HAP-1 (cell line): ENCODE measurements around the gene OR2V1.
A peak's percentile ranks its signal among the peaks of the same experiment; 100 is the strongest.
"Not testable (repeated sequence)": the region's sequence is repeated elsewhere in the genome, so short reads cannot be mapped to it uniquely, and the experiment has no call there.

ENCODE experiments used
- DNase-seq, 2 experiments: peaks; one replicate each; pipeline ENCODE4 v3.0.0-alpha.2; 2016 to 2020; ENCODE audit warnings: low spot score in 2 of 2
- H3K27me3 ChIP-seq: fragments of 250-450 bp; sonication (Bioruptor Pico); 2 replicates; pipeline ENCODE4 v1.5.1; 2020; ENCODE audit warnings: low read depth, mild to moderate bottlenecking, moderate library complexity
- H3K36me3 ChIP-seq: fragments of 250-450 bp; sonication (Bioruptor Pico); replicated peaks from 2 replicates; pipeline ENCODE4 v1.5.1; 2020; ENCODE audit warnings: mild to moderate bottlenecking
- H3K4me1 ChIP-seq: fragments of 250-450 bp; sonication (Bioruptor Pico); 2 replicates; pipeline ENCODE4 v1.5.1; 2020; ENCODE audit warnings: mild to moderate bottlenecking
- H3K4me3 ChIP-seq: fragments of 250-450 bp; sonication (Bioruptor Pico); 2 replicates; pipeline ENCODE4 v1.5.1; 2020; ENCODE audit warnings: mild to moderate bottlenecking, moderate library complexity
- H3K9me3 ChIP-seq: fragments of 250-450 bp; sonication (Bioruptor Pico); 2 replicates; pipeline ENCODE4 v1.5.1; 2020; ENCODE audit warnings: mild to moderate bottlenecking, moderate library complexity
- in situ Hi-C: fragments of 300-500 bp; cut with MboI; formaldehyde crosslinking; loops from 3 replicates; pipeline ENCODE4 v1.14.3; 2020; ENCODE audit warnings: low sequenced_read_pairs, inconsistent platforms, mixed read lengths

Gene OR2V1

DNA sequence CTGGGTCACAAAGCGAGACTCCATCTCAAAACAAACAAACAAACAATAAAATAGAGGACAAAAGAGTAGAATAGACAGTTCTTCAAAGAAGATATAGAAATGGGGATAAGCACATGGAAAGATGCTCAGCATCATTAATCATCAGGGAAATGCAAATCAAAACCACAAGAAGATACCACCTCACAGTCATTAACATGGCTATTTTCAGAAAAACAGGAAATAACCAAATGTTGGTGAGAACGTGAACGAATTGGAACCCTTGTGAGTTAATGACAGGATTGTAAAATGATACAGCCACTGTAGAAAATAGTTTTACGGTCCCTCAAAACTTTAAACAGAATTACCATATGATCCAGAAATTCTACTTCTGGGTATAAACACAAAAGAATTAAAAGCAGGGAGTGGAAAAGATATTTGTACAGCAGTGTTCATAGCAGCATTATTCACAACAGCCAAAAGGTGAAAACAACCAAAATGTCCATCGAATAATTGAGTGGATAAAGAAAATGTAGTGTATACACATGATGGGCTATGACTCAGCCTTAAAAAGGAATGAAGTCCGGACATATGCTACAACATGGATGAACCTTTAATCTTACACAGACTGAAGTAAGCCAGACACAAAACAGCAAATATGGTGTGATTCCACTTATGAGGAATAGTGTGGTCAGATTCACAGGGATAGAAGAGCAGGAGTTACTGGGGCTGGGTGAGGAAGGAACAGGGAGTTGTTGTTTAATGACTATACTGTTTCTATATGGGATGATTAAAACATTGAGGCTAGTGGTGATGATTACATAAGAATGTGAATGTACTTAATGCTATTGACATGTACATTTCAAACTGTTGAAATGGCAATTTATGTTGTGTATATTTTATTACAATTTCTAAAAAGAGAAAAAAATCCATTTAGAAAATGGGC, 36.1 kb upstream of the OR2V1 start:
- H3K27me3 ChIP-seq, result no peaks in the 10 kb centered on the region
- in situ Hi-C loops, result no loop called here
- peak in 1 of 2 experiments; percentile 23 for DNase-seq
- H3K4me1 ChIP-seq, result peaks cover 14% of the 10 kb centered on the region
- no peaks in the 10 kb centered on the region for H3K9me3 ChIP-seq
- no peaks in the 10 kb centered on the region for H3K36me3 ChIP-seq
- H3K4me3 ChIP-seq, result no peak overlapping the region

DNA sequence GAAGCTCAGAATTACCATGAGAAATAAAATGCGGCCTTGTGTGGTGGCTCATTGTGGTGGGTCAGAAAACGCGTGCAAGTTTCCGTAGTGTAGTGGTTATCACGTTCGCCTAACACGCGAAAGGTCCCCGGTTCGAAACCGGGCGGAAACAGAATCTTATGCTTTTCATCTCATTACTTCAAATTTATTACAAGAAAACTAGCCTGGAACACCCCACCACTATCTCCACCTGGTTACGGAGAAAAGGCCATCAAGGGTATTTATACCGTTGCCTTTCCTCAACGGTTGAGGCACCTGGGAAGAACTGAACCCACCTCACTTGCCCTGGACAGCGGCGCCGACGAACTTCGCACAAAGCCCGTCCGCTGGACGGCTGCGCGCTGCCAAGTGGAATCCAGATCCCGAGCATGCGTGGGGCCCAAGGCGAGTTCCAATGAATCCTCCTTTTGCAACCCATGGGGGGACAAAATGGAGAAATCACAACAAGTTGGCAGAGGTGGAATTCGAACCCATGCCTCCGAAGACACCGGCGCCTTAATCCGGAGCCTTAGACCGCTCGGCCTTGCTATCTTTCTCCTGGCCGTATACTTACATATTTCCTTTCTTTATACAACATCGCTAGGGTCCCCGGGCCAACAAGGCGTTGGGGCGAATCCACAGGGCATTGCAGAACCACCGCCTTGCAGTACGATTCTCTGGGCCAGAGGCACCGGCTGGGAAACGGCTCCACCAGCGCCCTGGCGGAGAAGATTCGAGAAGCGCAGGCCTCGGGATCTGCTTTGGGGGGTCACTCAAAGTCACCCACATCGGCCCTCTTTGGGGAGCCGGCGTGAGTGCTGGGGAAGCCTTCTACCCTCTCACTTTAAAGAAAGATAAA, 33.3 kb upstream of the OR2V1 start:
- H3K27me3 ChIP-seq, result no peaks in the 10 kb centered on the region
- H3K36me3 ChIP-seq, result no peaks in the 10 kb centered on the region
- no peak for DNase-seq
- peaks cover 23% of the 10 kb centered on the region for H3K4me1 ChIP-seq
- no peaks in the 10 kb centered on the region for H3K9me3 ChIP-seq
- in situ Hi-C loops, result no loop called here
- no peak overlapping the region for H3K4me3 ChIP-seq

DNA sequence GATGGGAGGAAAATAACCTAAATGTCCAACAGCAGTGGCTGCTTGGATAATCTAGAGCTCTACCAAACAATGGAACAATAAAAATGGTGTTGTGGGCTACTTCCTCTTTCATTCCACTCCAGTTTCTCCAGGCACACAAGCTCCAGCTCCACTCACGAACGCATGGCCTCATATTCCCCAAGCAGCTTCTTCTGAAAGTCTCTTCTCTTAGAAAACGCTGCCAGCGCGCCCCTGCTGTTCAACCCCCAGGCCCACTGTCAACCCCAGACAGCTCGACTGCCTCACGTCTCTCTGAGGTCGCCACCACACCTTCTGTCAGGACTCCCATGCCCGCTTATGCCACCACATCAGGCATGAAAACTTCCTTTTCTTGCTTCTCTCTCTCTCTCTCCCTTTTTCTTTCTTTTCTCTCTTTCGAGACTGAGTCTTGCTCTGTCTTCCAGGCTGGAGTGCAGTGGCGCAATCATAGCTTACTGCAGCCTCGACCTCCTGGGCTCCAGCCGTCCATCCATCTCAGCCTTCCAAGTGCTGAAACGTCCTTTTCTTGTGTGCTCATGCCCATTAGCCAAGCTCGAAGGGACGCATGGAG, 32.6 kb upstream of the OR2V1 start:
- Histone ChIP-seq H3K4me3 (no peak overlapping the region), H3K36me3 (no peaks in the 10 kb centered on the region), H3K27me3 (no peaks in the 10 kb centered on the region), H3K9me3 (no peaks in the 10 kb centered on the region), H3K4me1 (peaks cover 23% of the 10 kb centered on the region)
- in situ Hi-C loops, result no loop called here
- DNase-seq, result no peak

DNA sequence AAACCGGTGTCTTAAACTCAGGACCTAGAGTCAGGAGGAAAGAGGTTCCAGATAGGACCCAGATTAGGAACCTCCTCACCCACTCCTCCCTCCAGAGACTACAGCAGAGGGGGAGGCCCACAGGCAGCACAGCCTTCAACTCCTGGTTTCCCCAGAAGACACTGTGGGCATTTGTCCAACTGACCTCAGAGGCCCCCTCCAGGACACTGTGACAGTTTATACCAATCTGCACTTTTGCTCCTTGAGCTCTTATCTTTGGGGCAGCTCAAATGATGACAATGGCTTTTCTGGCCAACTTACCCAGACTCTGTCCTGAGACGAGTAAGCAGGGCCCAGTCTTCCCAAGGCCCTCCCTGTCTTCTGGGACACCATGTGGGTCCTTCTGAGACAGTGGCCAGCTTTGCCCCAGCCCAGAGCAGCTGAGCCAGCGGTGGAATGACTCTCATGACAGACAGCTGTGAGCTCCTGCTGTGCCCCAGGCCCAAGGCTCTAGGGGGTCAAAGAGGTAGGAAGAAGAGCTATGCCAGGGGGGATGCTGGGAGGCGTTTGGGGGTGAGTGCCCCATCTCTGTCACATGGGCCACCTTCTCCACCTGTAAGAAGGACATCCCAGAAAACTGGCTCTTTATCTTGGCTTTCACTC, 30.7 kb upstream of the OR2V1 start:
- DNase-seq, result no peak
- Histone ChIP-seq H3K36me3 (no peaks in the 10 kb centered on the region), H3K27me3 (peaks cover 6% of the 10 kb centered on the region; the same call in 1 of the 2 replicates), H3K4me3 (no peak overlapping the region), H3K9me3 (no peaks in the 10 kb centered on the region), H3K4me1 (peaks cover 9% of the 10 kb centered on the region)
- in situ Hi-C loops, result no loop called here

DNA sequence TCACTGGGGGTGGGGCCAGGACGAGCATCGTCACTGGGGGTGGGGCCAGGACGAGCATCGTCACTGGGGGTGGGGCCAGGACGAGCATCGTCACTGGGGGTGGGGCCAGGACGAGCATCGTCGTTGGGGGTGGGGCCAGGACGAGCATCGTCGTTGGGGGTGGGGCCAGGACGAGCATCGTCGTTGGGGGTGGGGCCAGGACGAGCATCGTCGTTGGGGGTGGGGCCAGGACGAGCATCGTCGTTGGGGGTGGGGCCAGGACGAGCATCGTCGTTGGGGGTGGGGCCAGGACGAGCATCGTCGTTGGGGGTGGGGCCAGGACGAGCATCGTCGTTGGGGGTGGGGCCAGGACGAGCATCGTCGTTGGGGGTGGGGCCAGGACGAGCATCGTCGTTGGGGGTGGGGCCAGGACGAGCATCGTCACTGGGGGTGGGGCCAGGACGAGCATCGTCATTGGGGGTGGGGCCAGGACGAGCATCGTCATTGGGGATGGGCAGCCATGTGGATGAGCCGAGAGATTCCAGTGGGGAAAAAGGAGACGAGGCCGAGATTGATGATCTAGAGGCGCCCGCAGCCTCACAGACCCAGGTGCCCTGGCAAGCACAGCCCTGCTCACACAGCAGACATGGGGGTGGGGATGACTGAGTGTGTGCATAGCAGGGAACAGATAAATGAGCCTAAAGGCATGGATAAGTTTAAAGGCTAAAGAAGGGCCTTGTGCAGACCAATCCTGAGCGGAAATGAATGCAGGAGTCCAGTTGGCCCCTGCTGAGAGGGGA, 30.0 kb upstream of the OR2V1 start:
- H3K4me1 ChIP-seq, H3K9me3 ChIP-seq, H3K36me3 ChIP-seq, H3K4me3 ChIP-seq, in situ Hi-C loops: not testable (repeated sequence)
- H3K27me3 ChIP-seq, result peaks cover 11% of the 10 kb centered on the region; the same call in 1 of the 2 replicates
- peak; percentile 14 to 80 for DNase-seq

DNA sequence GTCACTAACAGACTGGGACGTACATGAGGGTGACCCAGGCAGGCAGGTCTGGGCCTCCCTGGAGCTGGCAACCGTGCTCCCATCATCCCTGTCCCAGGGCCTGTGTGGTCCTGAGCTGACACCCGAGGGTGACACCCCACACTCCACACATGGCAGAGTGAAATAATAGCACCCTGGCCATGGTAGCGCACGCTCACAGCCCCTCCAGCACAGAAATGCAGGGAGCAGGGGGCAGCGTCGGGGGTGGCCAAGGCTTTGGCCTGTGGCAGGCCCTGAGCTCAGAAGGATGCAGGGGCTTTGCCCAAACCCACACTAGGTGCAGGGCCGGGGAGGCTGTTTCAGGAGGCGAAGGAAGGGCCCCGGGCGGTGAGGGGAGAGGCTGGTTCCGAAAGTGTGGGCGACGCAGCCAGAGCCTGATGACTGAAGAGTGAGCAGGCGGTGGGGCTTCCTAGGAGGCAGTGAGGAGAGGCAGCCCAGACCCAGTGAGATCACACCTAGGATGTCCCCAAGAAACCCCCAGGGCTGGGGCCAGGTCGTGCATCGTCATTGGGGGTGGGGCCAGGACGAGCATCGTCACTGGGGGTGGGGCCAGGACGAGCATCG, 29.3 kb upstream of the OR2V1 start:
- H3K9me3 ChIP-seq, result no peaks in the 10 kb centered on the region
- in situ Hi-C loops, result no loop called here
- H3K27me3 ChIP-seq, result peaks cover 11% of the 10 kb centered on the region; the same call in 1 of the 2 replicates
- peaks cover 9% of the 10 kb centered on the region for H3K4me1 ChIP-seq
- H3K4me3 ChIP-seq, result peak overlapping the region; percentile 16
- no peaks in the 10 kb centered on the region for H3K36me3 ChIP-seq
- DNase-seq, result peak; percentile 15 to 76

DNA sequence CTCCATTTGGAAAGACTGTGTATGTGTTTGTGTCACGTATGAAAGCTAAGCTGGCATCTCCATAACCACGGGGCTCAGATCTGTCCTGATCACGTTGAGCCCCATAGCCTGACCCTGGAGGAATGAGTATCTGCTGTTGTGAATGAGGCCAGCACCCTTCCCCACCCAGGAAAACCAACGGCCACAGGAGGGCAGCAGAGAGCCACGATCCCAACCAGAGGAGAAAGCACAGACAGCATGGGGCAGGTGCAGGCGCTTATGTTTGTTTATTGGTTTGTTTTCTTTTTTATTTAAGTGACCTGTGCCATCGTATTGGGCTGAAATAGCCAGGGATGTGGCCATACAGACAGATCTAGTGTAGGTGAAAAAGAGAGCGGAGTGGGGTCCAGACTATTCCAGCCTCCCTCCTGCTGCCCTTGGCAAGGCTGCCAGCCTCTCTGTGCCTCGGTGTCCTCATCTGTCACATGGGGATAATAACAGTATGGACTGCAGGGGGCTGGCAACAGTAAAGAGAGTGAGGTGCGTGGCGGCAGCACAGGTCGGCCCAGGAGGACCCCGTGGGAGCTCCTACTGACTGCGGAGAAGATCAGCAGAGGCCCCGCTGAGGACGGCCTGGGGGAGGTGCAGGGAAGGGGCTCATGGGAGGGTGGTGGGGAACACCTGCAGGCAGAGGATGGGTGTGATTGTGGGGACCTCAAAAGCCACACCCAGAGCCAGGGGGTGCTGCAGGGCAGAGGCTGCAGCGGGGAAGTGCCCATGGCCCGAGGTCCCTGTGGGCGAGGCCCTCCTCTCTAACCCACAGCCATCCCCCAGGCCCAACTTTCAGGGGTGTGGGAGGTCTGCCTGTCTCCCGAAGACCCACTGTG, 28.6 kb upstream of the OR2V1 start:
- H3K36me3 ChIP-seq, result no peaks in the 10 kb centered on the region
- in situ Hi-C loops, result no loop called here
- peak; percentile 68 to 96 for DNase-seq

DNA sequence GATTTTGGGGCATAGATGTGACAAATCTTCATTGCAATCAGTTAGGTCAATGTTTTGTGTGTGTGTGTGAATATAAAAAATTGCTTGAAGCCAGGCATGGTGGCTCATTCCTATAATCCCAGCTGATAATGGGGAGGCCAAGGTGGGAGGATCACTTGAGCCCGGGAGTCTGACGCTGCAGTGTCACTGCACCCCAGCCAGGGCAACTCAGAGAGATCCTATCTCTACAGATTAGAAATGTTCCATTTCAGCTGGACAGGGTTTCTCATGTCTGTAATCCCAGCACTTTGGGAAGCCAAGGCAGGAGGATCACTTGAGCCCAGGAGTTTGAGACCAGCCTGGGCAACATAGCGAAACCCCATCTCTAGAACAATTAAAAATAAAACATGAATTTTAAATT, 27.9 kb upstream of the OR2V1 start:
- in situ Hi-C loops, result no loop called here
- H3K27me3 ChIP-seq, result peaks cover 11% of the 10 kb centered on the region; the same call in 1 of the 2 replicates
- no peak overlapping the region for H3K4me3 ChIP-seq
- H3K9me3 ChIP-seq, result no peaks in the 10 kb centered on the region
- peaks cover 9% of the 10 kb centered on the region for H3K4me1 ChIP-seq
- H3K36me3 ChIP-seq, result no peaks in the 10 kb centered on the region
- no peak for DNase-seq

More for the DNA sequence above, 28.6 kb upstream of the OR2V1 start:
- Histone ChIP-seq H3K4me3 (no peak overlapping the region), H3K4me1 (peaks cover 9% of the 10 kb centered on the region), H3K9me3 (no peaks in the 10 kb centered on the region), H3K27me3 (peaks cover 11% of the 10 kb centered on the region; the same call in 1 of the 2 replicates)

DNA sequence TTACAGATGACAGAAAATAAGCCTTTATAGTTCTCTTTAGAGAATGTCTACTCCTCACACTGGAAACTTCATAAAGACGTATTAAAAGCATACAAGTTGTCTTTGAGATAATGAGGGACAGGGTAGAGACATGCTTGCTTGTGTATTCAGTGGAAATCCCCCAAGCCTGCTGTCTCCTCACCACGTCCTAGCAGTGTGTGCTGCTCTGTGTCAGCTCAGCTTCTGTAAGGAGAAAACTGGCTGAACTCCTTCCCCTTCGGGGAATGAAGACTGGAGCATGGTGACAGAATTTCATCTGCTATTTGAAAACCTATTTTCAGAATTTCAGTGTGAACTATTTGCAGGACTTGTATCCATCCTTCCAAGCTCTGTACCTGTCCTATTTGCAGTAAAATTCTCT, 25.8 kb upstream of the OR2V1 start:
- H3K4me3 ChIP-seq, result no peak overlapping the region
- peaks cover 9% of the 10 kb centered on the region for H3K4me1 ChIP-seq
- in situ Hi-C loops, result no loop called here
- H3K9me3 ChIP-seq, result no peaks in the 10 kb centered on the region
- H3K27me3 ChIP-seq, result peaks cover 11% of the 10 kb centered on the region; the same call in 1 of the 2 replicates
- no peaks in the 10 kb centered on the region for H3K36me3 ChIP-seq
- DNase-seq, result no peak

DNA sequence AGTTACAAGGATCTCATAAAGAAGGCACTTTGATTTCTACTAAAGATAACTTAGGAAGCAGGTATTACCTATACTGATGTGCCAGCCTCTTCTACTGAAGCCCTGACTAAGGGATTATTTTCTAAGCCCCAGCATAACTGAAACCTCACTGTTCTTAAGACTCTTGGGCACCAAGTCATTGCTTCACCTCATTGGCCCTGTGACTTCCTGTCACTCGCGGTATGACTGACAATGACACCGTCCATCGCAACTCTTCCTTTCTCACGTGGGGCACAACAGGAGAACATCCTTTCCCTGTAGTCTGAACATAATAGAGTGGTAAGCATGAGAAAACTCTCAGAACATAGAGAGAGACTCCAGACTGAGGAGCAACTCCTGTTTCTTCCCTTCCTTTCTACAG, 22.8 kb upstream of the OR2V1 start:
- no peak overlapping the region for H3K4me3 ChIP-seq
- DNase-seq, result no peak
- H3K36me3 ChIP-seq, result no peaks in the 10 kb centered on the region
- peaks cover 11% of the 10 kb centered on the region; the same call in 1 of the 2 replicates for H3K27me3 ChIP-seq
- no peaks in the 10 kb centered on the region for H3K9me3 ChIP-seq
- no peaks in the 10 kb centered on the region for H3K4me1 ChIP-seq
- in situ Hi-C loops, result no loop called here

DNA sequence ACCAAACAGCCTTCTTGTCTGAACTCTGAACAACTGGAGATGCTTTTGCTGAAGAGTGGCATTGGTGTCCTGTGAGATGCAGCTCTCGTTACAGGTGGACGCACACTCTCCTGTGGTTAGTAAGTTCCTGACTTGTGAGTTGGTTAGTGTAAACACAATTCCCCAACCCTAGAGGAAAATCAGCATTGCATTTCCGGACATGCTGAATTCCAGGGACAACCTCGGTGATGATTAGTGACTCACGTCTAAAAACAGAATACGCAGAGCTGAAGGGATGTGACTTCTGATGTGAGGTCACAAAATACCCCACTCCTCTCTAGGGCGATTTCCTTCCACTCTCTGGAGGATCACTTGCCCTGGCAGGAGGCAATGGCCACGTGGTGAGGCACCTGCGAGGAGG, 21.4 kb upstream of the OR2V1 start:
- Histone ChIP-seq H3K4me1 (no peaks in the 10 kb centered on the region), H3K27me3 (peaks cover 11% of the 10 kb centered on the region; the same call in 1 of the 2 replicates), H3K9me3 (no peaks in the 10 kb centered on the region), H3K4me3 (no peak overlapping the region), H3K36me3 (no peaks in the 10 kb centered on the region)
- DNase-seq, result no peak
- in situ Hi-C loops, result no loop called here

DNA sequence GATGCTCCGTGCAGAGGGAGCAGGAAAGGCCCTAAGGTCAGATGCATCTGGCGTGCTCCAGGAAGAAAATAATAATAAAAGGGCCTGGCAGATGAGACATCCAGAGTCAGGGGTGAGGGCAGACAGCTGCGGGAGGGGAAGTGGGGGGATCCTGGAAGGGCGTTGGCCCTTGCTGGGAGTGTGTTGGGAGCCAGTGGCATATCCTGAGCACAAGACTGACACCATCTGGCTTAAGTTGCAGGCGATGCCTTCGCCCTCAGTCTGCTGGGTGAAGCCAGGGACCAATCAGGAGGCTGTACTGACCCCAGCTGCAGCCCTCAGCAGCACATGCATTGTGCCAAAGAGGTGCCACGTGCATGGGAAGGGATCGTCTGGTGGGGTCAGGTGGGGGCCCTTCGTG, 20.2 kb upstream of the OR2V1 start:
- in situ Hi-C loops, result no loop called here
- Histone ChIP-seq H3K4me3 (no peak overlapping the region), H3K36me3 (no peaks in the 10 kb centered on the region), H3K9me3 (no peaks in the 10 kb centered on the region), H3K27me3 (peaks cover 6% of the 10 kb centered on the region; the same call in 1 of the 2 replicates), H3K4me1 (no peaks in the 10 kb centered on the region)
- DNase-seq, result no peak
